Inflammatory macrophage treated with lipopolysaccharide for 4 hours (primary cell): ENCODE results near the gene RDH16.
"Not testable (repeated sequence)": the region's sequence is repeated elsewhere in the genome, so short reads cannot be mapped to it uniquely, and the experiment has no call there.

ENCODE experiments used
- DNase-seq: peaks from one replicate; pipeline ENCODE4 v3.0.0-alpha.2; 2020

RDH16 gene

GRCh38 chr12:56916296-56916995 is 41.0 kb downstream of the RDH16 start:
- no peak for DNase-seq

DNA sequence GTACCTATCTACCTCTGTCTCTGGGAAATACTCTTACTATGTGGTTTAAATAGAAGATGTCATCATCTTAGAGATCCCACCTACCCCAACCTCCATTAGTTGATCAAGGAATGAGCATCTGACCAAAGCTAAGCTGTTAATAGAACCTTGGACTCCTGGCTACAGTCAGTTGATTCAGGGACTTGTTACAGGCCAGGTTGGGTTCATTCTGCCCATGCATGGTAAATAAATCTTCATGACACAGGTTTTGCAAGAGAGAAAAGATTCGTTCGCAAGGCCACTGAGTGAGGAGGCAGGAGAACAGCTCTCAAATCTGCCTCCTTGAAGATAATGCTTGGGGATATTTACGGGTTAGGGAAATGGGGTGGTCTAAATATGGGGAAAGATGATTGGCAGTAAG is 42.7 kb downstream of the RDH16 start:
- no peak for DNase-seq

GRCh38 chr12:56914256-56914655 is 43.2 kb downstream of the RDH16 start:
- DNase-seq: no peak

DNA sequence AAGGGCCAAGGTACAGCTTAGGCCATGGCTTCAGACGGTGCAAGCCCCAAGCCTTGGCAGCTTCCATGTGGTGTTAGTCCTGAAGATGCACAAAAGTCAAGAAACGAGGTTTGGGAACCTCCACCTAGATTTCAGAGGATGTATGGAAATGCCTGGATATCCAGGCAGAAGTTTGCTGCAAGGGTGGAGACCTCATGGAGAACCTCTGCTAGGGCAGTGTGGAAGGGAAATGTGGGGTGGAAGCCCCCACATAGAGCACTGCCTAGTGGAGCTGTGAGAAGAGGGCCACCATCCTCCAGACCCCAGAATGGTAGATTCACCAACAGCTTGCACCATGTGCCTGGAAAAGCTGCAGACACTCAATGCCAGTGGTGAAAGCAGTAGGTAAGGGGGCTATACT is 48.0 kb downstream of the RDH16 start:
- not testable (repeated sequence) for DNase-seq

- no peak for DNase-seq
These were observed 49.3 kb downstream of the RDH16 start for GRCh38 chr12:56908136-56908535.

GRCh38 chr12:56905852-56906251 is 51.6 kb downstream of the RDH16 start:
- DNase-seq: no peak

GRCh38 chr12:56903374-56903773 is 54.0 kb downstream of the RDH16 start:
- DNase-seq: no peak
